B cell (primary cell): ENCODE results near the gene OR10A5. TPM values are rescaled to one million over a fixed set of nuclear protein-coding genes. Genes with fewer than 3 reads are reported as not detected.

Source experiments
- ATAC-seq: fragments of 200-7000 bp; cut with Tn5 transposase; one replicate; pipeline ENCODE4 v1.10.0; 2021; ENCODE audit warnings: low read depth, mild to moderate bottlenecking, moderate number of reproducible peaks, moderate library complexity
- CTCF ChIA-PET: fragments of 350-600 bp; sonication (Branson Sonifier 250); formaldehyde crosslinking; loops from one replicate; lab custom pipeline; 2021; ENCODE audit warnings: antibody characterized with exemption, inconsistent platforms; lab: Charles Lee
- POLR2A ChIA-PET: fragments of 350-600 bp; sonication (Branson Sonifier 250); formaldehyde crosslinking; loops from one replicate; lab custom pipeline; 2021; ENCODE audit warnings: antibody characterized with exemption; lab: Charles Lee
- DNase-seq: peaks from one replicate; pipeline ENCODE4 v3.0.0; 2013
- H2AFZ ChIP-seq: 2 replicates; pipeline ENCODE4 v1.6.1; 2012; ENCODE audit warnings: mild to moderate bottlenecking, low read depth, low read length; ENCODE audit not compliant: insufficient read depth, poor library complexity, severe bottlenecking
- H3K27ac ChIP-seq, 2 donors: 1 replicate in 1 of 2; 2 replicates in 1 of 2; pipeline ENCODE4 v1.5.1; 2012 to 2013; ENCODE audit warnings: low read length in 2 of 2, mild to moderate bottlenecking in 2 of 2, moderate library complexity in 1 of 2
- H3K27me3 ChIP-seq, 4 experiments: fragments of 200-600 bp in 1 of 4; sonication (generic) in 1 of 4; replicated peaks in 1 of 4; 1 replicate in 2 of 4; 2 replicates in 2 of 4; pipeline versions ENCODE4 v1.6.1 to v1.7.0; 2013 to 2016; ENCODE audit warnings: low read length in 3 of 4, mild to moderate bottlenecking in 2 of 4, mixed read lengths in 1 of 4, moderate library complexity in 1 of 4; ENCODE audit not compliant: insufficient read depth in 4 of 4, control insufficient read depth in 3 of 4; ENCODE audit errors: control extremely low read depth in 1 of 4
- H3K36me3 ChIP-seq, 2 experiments: replicated peaks in 1 of 2; 1 replicate in 1 of 2; 2 replicates in 1 of 2; pipeline versions ENCODE4 v1.6.1 to v1.7.1; 2013; ENCODE audit warnings: low read length in 1 of 2; ENCODE audit not compliant: insufficient read depth in 2 of 2, control insufficient read depth in 1 of 2; ENCODE audit errors: control extremely low read depth in 1 of 2, extremely low read depth in 1 of 2
- H3K4me1 ChIP-seq, 2 donors: fragments of 200-600 bp in 1 of 2; sonication (generic) in 1 of 2; 1 replicate in 1 of 2; 2 replicates in 1 of 2; pipeline versions ENCODE4 v1.5.1 to v1.6.1; 2013 to 2017; ENCODE audit warnings: low read length in 2 of 2; ENCODE audit not compliant: control insufficient read depth in 2 of 2, insufficient read depth in 2 of 2
- H3K4me2 ChIP-seq: replicated peaks from 2 replicates; pipeline ENCODE3; 2012; ENCODE audit warnings: mild to moderate bottlenecking, low read depth, low read length; ENCODE audit not compliant: poor library complexity, severe bottlenecking
- H3K4me3 ChIP-seq, 5 experiments: fragments of 200-600 bp in 1 of 5; sonication (generic) in 1 of 5; 1 replicate in 3 of 5; 2 replicates in 2 of 5; pipeline versions ENCODE4 v1.5.1 to v1.7.0; 2011 to 2016; ENCODE audit warnings: low read length in 4 of 5, mild to moderate bottlenecking in 4 of 5, low read depth in 2 of 5, control low read depth in 1 of 5, moderate library complexity in 1 of 5; ENCODE audit not compliant: insufficient read depth in 1 of 5; ENCODE audit errors: control extremely low read depth in 1 of 5, extremely low read depth in 1 of 5
- H3K79me2 ChIP-seq: fragments of 200-600 bp; sonication (generic); one replicate; pipeline ENCODE4 v1.6.0; 2016; ENCODE audit warnings: low read length; ENCODE audit not compliant: control insufficient read depth, insufficient read depth
- H3K9ac ChIP-seq: fragments of 200-600 bp; sonication (generic); 2 replicates; pipeline ENCODE4 v1.6.1; 2017; ENCODE audit warnings: mild to moderate bottlenecking, low read length, moderate library complexity
- H3K9me3 ChIP-seq, 3 donors: one replicate each; pipeline versions ENCODE4 v1.6.1 to v1.7.1; 2013; ENCODE audit warnings: low read length in 2 of 3; ENCODE audit not compliant: control insufficient read depth in 2 of 3, insufficient read depth in 1 of 3; ENCODE audit errors: control extremely low read depth in 1 of 3
- H4K20me1 ChIP-seq: 2 replicates; pipeline ENCODE4 v1.6.0; 2012; ENCODE audit warnings: mild to moderate bottlenecking, low read length; ENCODE audit not compliant: insufficient read depth, control insufficient read depth, poor library complexity, severe bottlenecking
- H3K27ac Mint-ChIP-seq: one replicate; pipeline ENCODE4 v1.8.0; 2021; ENCODE audit warnings: mixed read lengths
- H3K27me3 Mint-ChIP-seq: one replicate; pipeline ENCODE4 v1.8.0; 2021; ENCODE audit warnings: mixed read lengths
- H3K4me1 Mint-ChIP-seq: one replicate; pipeline ENCODE4 v1.8.0; 2021; ENCODE audit warnings: mixed read lengths
- H3K4me3 Mint-ChIP-seq: one replicate; pipeline ENCODE4 v1.8.0; 2021; ENCODE audit warnings: mixed read lengths
- H3K9me3 Mint-ChIP-seq: one replicate; pipeline ENCODE4 v1.8.0; 2022; ENCODE audit warnings: mixed read lengths; ENCODE audit not compliant: insufficient read depth
- CTCF ChIP-seq: fragments of 200-600 bp; IDR thresholded peaks from one replicate; pipeline ENCODE4 v1.8.0; 2022; ENCODE audit warnings: antibody characterized with exemption, mild to moderate bottlenecking
- EZH2 ChIP-seq: IDR thresholded peaks from 2 replicates; pipeline ENCODE4 v1.6.1; 2012; ENCODE audit warnings: borderline replicate concordance, low read depth, mild to moderate bottlenecking, moderate library complexity, low read length; ENCODE audit not compliant: insufficient read depth, poor library complexity, severe bottlenecking
- WGBS: methylation state at CpG from one replicate; pipeline ENCODE4 v1.1.5; 2013; ENCODE audit warnings: missing lambda C conversion rate; ENCODE audit not compliant: insufficient coverage; 5-methylcytosine and 5-hydroxymethylcytosine counted together
- intact Hi-C: fragments of 100-400 bp; cut with micrococcal nuclease; formaldehyde crosslinking; loops from one replicate; pipeline ENCODE4 v1.10.0; 2022
- polyA plus RNA-seq: library from polyadenylated mRNA; depleted of rRNA; stranded (reverse); fragments of >200 nt; gene quantifications from 2 replicates; pipeline ENCODE4 v1.2.3, GENCODE V29; 2012
- total RNA-seq, 2 donors: library from RNA; stranded (reverse); fragments of 120-200 nt in 1 of 2; gene quantifications; 1 replicate in 1 of 2; 2 replicates in 1 of 2; pipeline versions ENCODE4 v1.2.3 to v1.2.4, GENCODE V29; 2013 to 2022

OR10A5 gene
- total and polyA plus RNA-seq, 2 donors (not counting 1 experiment from before 2014, with no cell fraction given), result not detected

- no peak overlapping the region for H3K27ac ChIP-seq
- H3K9me3 Mint-ChIP-seq, result peaks cover 2% of the 10 kb centered on the region
- DNase-seq (no peak), ATAC-seq (no peak)
- peaks cover 0 to 14% (median 0%) of the 10 kb centered on the region in 3 donors for H3K9me3 ChIP-seq
- ChIA-PET POLR2A (interaction anchor here (0.6 kb wide), 1 partner anchor 1223 kb away, joined by 3 read pairs; no protein-coding TSS in a partner anchor), CTCF (interaction anchor here (1.7 kb wide), 1 partner anchor 8 kb away, joined by 5 read pairs; no protein-coding TSS in a partner anchor)
- H2AFZ ChIP-seq, result no peak overlapping the region
- no peaks in the 10 kb centered on the region for H3K27me3 ChIP-seq
- no peak for TF ChIP-seq CTCF
- TF ChIP-seq EZH2, result no peak
- no peak overlapping the region for H3K27ac Mint-ChIP-seq
- H3K4me1 Mint-ChIP-seq, result no peaks in the 10 kb centered on the region
- intact Hi-C loops, result no loop called here
- H3K36me3 ChIP-seq, result no peaks in the 10 kb centered on the region
- no peak overlapping the region for H3K4me2 ChIP-seq
- no peak overlapping the region for H3K4me3 ChIP-seq
- H3K79me2 ChIP-seq, result no peaks in the 10 kb centered on the region
- 88% methylated on average over 4 of the region's 5 CpGs for WGBS
- no peaks in the 10 kb centered on the region for H3K4me1 ChIP-seq
- H3K27me3 Mint-ChIP-seq, result peaks cover 5% of the 10 kb centered on the region
- H4K20me1 ChIP-seq, result no peaks in the 10 kb centered on the region
- H3K9ac ChIP-seq, result no peak overlapping the region
- H3K4me3 Mint-ChIP-seq, result no peak overlapping the region
Measured at GRCh38 chr11:6818967-6819366, 26.5 kb upstream of the OR10A5 start.

GRCh38 chr11:6824136-6824823 is 21.2 kb upstream of the OR10A5 start:
- H3K9me3 ChIP-seq, result no peaks in the 10 kb centered on the region
- peaks cover 3% of the 10 kb centered on the region for H3K27me3 Mint-ChIP-seq
- no peaks in the 10 kb centered on the region for H3K4me1 Mint-ChIP-seq
- H3K36me3 ChIP-seq, result no peaks in the 10 kb centered on the region
- no peak for DNase-seq
- no peak overlapping the region for H3K27ac ChIP-seq
- 96% methylated on average over 3 of the region's 5 CpGs for WGBS
- intact Hi-C loops, result no loop called here
- TF ChIP-seq CTCF (no peak), EZH2 (no peak)
- H2AFZ ChIP-seq, result no peak overlapping the region
- H3K9me3 Mint-ChIP-seq, result peaks cover 2% of the 10 kb centered on the region
- no peak overlapping the region for H3K4me2 ChIP-seq
- H3K27me3 ChIP-seq, result no peaks in the 10 kb centered on the region
- ChIA-PET CTCF (interaction anchor here (0.7 to 2.4 kb wide), 2 partner anchors 12 to 700 kb away, joined by 4 to 10 read pairs; no protein-coding TSS in a partner anchor), POLR2A (no interaction called here)
- no peak overlapping the region for H3K9ac ChIP-seq
- H3K27ac Mint-ChIP-seq, result no peak overlapping the region
- H3K4me3 ChIP-seq, result no peak overlapping the region
- no peak for ATAC-seq
- no peak overlapping the region for H3K4me3 Mint-ChIP-seq
- H3K4me1 ChIP-seq, result no peaks in the 10 kb centered on the region
- no peaks in the 10 kb centered on the region for H3K79me2 ChIP-seq
- H4K20me1 ChIP-seq, result no peaks in the 10 kb centered on the region
